Measurements from ENCODE around the gene OGDHL.

DNA sequence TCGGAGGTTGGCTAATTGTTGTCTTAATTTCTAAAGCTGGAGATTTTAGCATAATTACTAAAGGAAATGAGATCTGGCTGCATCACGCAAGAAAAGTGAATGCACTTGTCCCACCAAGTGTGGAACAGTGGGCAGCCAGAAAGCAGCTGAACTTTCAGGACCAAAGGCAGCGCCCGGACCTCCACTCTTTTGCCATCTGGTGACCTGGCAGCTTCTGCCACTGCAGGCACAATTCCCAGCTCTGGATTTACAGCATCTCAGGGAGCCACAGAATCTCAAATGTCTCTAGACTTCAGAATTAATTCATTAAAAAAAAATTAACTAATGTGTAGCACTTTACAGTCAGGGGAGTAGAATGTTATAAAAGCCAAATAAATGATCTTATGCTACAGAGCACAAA is 14.7 kb upstream of the OGDHL start:
- TF ChIP-seq, protein P1, sequence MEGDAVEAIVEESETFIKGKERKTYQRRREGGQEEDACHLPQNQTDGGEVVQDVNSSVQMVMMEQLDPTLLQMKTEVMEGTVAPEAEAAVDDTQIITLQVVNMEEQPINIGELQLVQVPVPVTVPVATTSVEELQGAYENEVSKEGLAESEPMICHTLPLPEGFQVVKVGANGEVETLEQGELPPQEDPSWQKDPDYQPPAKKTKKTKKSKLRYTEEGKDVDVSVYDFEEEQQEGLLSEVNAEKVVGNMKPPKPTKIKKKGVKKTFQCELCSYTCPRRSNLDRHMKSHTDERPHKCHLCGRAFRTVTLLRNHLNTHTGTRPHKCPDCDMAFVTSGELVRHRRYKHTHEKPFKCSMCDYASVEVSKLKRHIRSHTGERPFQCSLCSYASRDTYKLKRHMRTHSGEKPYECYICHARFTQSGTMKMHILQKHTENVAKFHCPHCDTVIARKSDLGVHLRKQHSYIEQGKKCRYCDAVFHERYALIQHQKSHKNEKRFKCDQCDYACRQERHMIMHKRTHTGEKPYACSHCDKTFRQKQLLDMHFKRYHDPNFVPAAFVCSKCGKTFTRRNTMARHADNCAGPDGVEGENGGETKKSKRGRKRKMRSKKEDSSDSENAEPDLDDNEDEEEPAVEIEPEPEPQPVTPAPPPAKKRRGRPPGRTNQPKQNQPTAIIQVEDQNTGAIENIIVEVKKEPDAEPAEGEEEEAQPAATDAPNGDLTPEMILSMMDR (IDR thresholded peaks at IDR 0.05), result no peak
- no peak for TF ChIP-seq POLR2A (IDR thresholded peaks at IDR 0.05)

Data from sigmoid colon (tissue), 3 donors.